A549 (cell line): ENCODE data around the gene FRMD4A. TPM values are rescaled to one million over a fixed set of nuclear protein-coding genes. Genes with fewer than 3 reads are reported as not detected.

Source experiments
- polyA plus RNA-seq, 4 experiments: library from polyadenylated mRNA; depleted of rRNA in 3 of 4; stranded (reverse); fragments of >200 nt; fragmentation: RNase III in 1 of 4; extraction: RNeasy Plus Mini Kit Qiagen cat#74134 plus additional on column Dnase treatment in 1 of 4; gene quantifications; 2 replicates in 3 of 4; 3 replicates in 1 of 4; pipeline ENCODE4 v1.2.3, GENCODE V29; 2011 to 2017
- small RNA-seq, 6 experiments: library from RNA; depleted of rRNA; stranded (forward); fragments of <200 nt; gene quantifications; one replicate each; pipeline ENCODE3, GENCODE V24; 2012

FRMD4A gene
- polyA plus RNA-seq, 2 of the 4 experiments (the other 2 are of a cell fraction) = 2.5 to 4.7 TPM

Small RNA genes lying within 50 kb of the gene (small RNA-seq; reads per million reads assigned to genes)
- gene RNA5SP301 = 0 to 0.77 (median 0.13) reads per million in 6 experiments
